NT2/D1 (cell line): Measurements from ENCODE around the gene POU6F2.

ENCODE experiments used
- SUZ12 ChIP-seq: IDR thresholded peaks from 2 replicates; pipeline ENCODE4 v1.6.1; 2011; ENCODE audit not compliant: insufficient read length, insufficient read depth; ENCODE audit errors: extremely low read depth
- YY1 ChIP-seq: IDR thresholded peaks from 2 replicates; pipeline ENCODE4 v1.6.1; 2011; ENCODE audit not compliant: insufficient read length, insufficient read depth
- ZNF274 ChIP-seq: IDR thresholded peaks from 2 replicates; pipeline ENCODE4 v1.6.1; 2011; ENCODE audit warnings: mild to moderate bottlenecking, low read depth, low read length

DNA sequence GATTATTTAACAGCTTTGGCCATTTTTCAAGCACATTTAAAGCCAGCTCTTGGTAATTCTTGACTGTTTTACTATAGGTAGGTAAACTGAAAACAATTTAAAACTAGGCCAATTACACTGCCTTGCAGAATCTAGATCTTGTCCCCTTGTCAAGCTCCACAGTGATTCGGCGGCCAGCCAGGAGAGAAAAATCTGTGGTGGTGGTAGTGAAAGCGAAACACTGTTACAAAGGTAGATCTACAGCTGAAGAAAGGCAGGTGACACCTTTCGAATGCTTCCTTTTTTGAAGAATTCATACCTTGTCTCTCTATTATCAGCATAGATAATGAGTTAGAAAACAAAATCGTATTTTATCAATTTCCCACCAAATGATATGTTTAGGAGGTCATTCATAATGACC lies 218.3 kb downstream of the POU6F2 start:
- TF ChIP-seq SUZ12 (no peak), ZNF274 (no peak), YY1 (no peak)
